Liver (tissue), 9 donors: ENCODE data around the gene ZXDB. TPM values are rescaled to one million over a fixed set of nuclear protein-coding genes. Genes with fewer than 3 reads are reported as not detected.

ENCODE experiments used
- DNase-seq: peaks from one replicate; pipeline ENCODE4 v3.0.0-alpha.2; 2017; ENCODE audit warnings: low spot score
- H3K27ac ChIP-seq, 2 donors: one replicate each; pipeline ENCODE4 v1.7.0; 2013; ENCODE audit warnings: inconsistent platforms in 2 of 2, low read length in 2 of 2, control low read depth in 1 of 2, low read depth in 1 of 2, mild to moderate bottlenecking in 1 of 2
- H3K27me3 ChIP-seq, 4 donors: one replicate each; pipeline versions ENCODE4 v1.6.1 to v1.7.0; 2013; ENCODE audit warnings: low read length in 3 of 4, inconsistent platforms in 1 of 4, mild to moderate bottlenecking in 1 of 4, moderate library complexity in 1 of 4; ENCODE audit not compliant: control insufficient read depth in 4 of 4, insufficient read depth in 4 of 4
- H3K36me3 ChIP-seq, 4 donors: one replicate each; pipeline versions ENCODE4 v1.6.1 to v1.7.0; 2013; ENCODE audit warnings: low read length in 3 of 4, mild to moderate bottlenecking in 3 of 4, low read depth in 1 of 4, moderate library complexity in 1 of 4; ENCODE audit not compliant: control insufficient read depth in 4 of 4, insufficient read depth in 3 of 4
- H3K4me1 ChIP-seq, 4 donors: one replicate each; pipeline versions ENCODE4 v1.6.1 to v1.7.0; 2013; ENCODE audit warnings: low read length in 3 of 4, mild to moderate bottlenecking in 3 of 4, moderate library complexity in 1 of 4; ENCODE audit not compliant: control insufficient read depth in 4 of 4, insufficient read depth in 4 of 4
- H3K4me3 ChIP-seq, 3 donors: one replicate each; pipeline versions ENCODE4 v1.6.1 to v1.7.0; 2013; ENCODE audit warnings: low read length in 3 of 3, control low read depth in 1 of 3, low read depth in 1 of 3, mild to moderate bottlenecking in 1 of 3
- H3K9ac ChIP-seq, 2 donors: one replicate each; pipeline ENCODE4 v1.7.0; 2013; ENCODE audit warnings: low read length in 2 of 2, mild to moderate bottlenecking in 2 of 2, moderate library complexity in 2 of 2, control low read depth in 1 of 2, low read depth in 1 of 2
- H3K9me3 ChIP-seq, 4 donors: one replicate each; pipeline versions ENCODE4 v1.6.1 to v1.7.0; 2013; ENCODE audit warnings: low read length in 3 of 4; ENCODE audit not compliant: control insufficient read depth in 4 of 4
- ATF3 ChIP-seq: IDR thresholded peaks from 2 replicates; pipeline ENCODE4 v1.6.1; 2016; ENCODE audit warnings: antibody characterized with exemption
- CTCF ChIP-seq: fragments of 150-350 bp; IDR thresholded peaks from 2 replicates; pipeline ENCODE4 v1.5.1; 2017; ENCODE audit warnings: improper control_type of control experiment, low read depth, low read length; ENCODE audit not compliant: missing input control
- EGR1 ChIP-seq, 2 donors: IDR thresholded peaks; 2 replicates each; pipeline ENCODE4 v1.6.1; 2016 to 2018; ENCODE audit warnings: antibody characterized with exemption in 2 of 2, low read depth in 2 of 2
- FOXA1 ChIP-seq: IDR thresholded peaks from 2 replicates; pipeline ENCODE4 v1.6.1; 2016; ENCODE audit warnings: antibody characterized with exemption
- FOXA2 ChIP-seq: IDR thresholded peaks from 2 replicates; pipeline ENCODE4 v1.6.1; 2016; ENCODE audit warnings: antibody characterized with exemption
- GABPA ChIP-seq, 2 donors: IDR thresholded peaks in 1 of 2; conservative IDR thresholded peaks in 1 of 2; 2 replicates each; pipeline ENCODE4 v1.6.1; 2016; ENCODE audit warnings: antibody characterized with exemption in 2 of 2, mild to moderate bottlenecking in 1 of 2, moderate library complexity in 1 of 2
- HNF4A ChIP-seq, 2 donors: conservative IDR thresholded peaks; 2 replicates each; pipeline ENCODE4 v1.6.1; 2016; ENCODE audit warnings: antibody characterized with exemption in 2 of 2, mild to moderate bottlenecking in 2 of 2
- HNF4G ChIP-seq: IDR thresholded peaks from 2 replicates; pipeline ENCODE4 v1.6.1; 2016; ENCODE audit warnings: antibody characterized with exemption
- JUND ChIP-seq, 2 donors: IDR thresholded peaks; 2 replicates each; pipeline ENCODE4 v1.6.1; 2016; ENCODE audit warnings: antibody characterized with exemption in 2 of 2
- MAX ChIP-seq: IDR thresholded peaks from 2 replicates; pipeline ENCODE4 v1.6.1; 2016; ENCODE audit warnings: antibody characterized with exemption
- NR2F2 ChIP-seq: IDR thresholded peaks from 2 replicates; pipeline ENCODE4 v1.6.1; 2016; ENCODE audit warnings: antibody characterized with exemption
- RAD21 ChIP-seq, 2 donors: IDR thresholded peaks; 2 replicates each; pipeline ENCODE4 v1.6.1; 2016; ENCODE audit warnings: antibody characterized with exemption in 2 of 2, mild to moderate bottlenecking in 2 of 2
- REST ChIP-seq: IDR thresholded peaks from 2 replicates; pipeline ENCODE4 v1.6.1; 2016; ENCODE audit warnings: antibody characterized with exemption, mild to moderate bottlenecking
- RXRA ChIP-seq, 2 donors: IDR thresholded peaks; 2 replicates each; pipeline ENCODE4 v1.6.1; 2017 to 2018; ENCODE audit warnings: antibody characterized with exemption in 2 of 2, mild to moderate bottlenecking in 1 of 2
- SP1 ChIP-seq: IDR thresholded peaks from 2 replicates; pipeline ENCODE4 v1.6.1; 2018; ENCODE audit warnings: antibody characterized with exemption, mild to moderate bottlenecking
- TAF1 ChIP-seq: conservative IDR thresholded peaks from 2 replicates; pipeline ENCODE4 v1.6.1; 2016; ENCODE audit warnings: antibody characterized with exemption, mild to moderate bottlenecking
- YY1 ChIP-seq: IDR thresholded peaks from 2 replicates; pipeline ENCODE4 v1.6.1; 2016; ENCODE audit warnings: antibody characterized with exemption, mild to moderate bottlenecking
- ZBTB33 ChIP-seq: IDR thresholded peaks from 2 replicates; pipeline ENCODE4 v1.6.1; 2016; ENCODE audit warnings: antibody characterized with exemption
- polyA plus RNA-seq, 2 donors: library from polyadenylated mRNA; stranded (reverse) in 1 of 2; unstranded in 1 of 2; fragments of 200-250 nt in 1 of 2; fragments of >200 nt in 1 of 2; fragmentation: Nextera tagmentation in 1 of 2; extraction: Ambion mirVana in 1 of 2; gene quantifications; one replicate each; pipeline versions ENCODE4 v1.2.1 to v1.2.3, GENCODE V29; 2013 to 2015
- total RNA-seq, 2 donors: library from RNA; depleted of rRNA; stranded (reverse); fragments of >200 nt; gene quantifications; one replicate each; pipeline ENCODE4 v1.2.3, GENCODE V29; 2014
- donor health status: healthy.
- donor health status: healthy.
- donor health status: healthy.
- donor health status: healthy.
- donor health status: healthy.

Gene ZXDB
- total and polyA plus RNA-seq, 4 donors: 2.4 to 11.0 (median 3.7) TPM

GRCh38 chrX:57643698-57644097 lies 51.9 kb downstream of the ZXDB start (continued):
- no peak for TF ChIP-seq YY1

GRCh38 chrX:57647020-57647419 lies 55.2 kb downstream of the ZXDB start:
- no peaks in the 10 kb centered on the region for H3K9me3 ChIP-seq
- no peaks in the 10 kb centered on the region for H3K27me3 ChIP-seq
- no peak for TF ChIP-seq FOXA2
- TF ChIP-seq TAF1: no peak
- TF ChIP-seq HNF4G: no peak
- TF ChIP-seq CTCF: no peak
- no peak for TF ChIP-seq RAD21 (IDR thresholded peaks at IDR 0.05)
- no peak for TF ChIP-seq YY1
- TF ChIP-seq EGR1 (IDR thresholded peaks at IDR 0.05; ENCODE audit: low read depth in 2 of 2): no peak
- TF ChIP-seq SP1: no peak
- TF ChIP-seq RXRA (IDR thresholded peaks at IDR 0.05): no peak
- TF ChIP-seq ATF3: no peak
- TF ChIP-seq REST: no peak
- no peak for TF ChIP-seq NR2F2
- TF ChIP-seq ZBTB33: no peak
- TF ChIP-seq HNF4A (conservative IDR thresholded peaks at IDR 0.05): no peak
- TF ChIP-seq JUND (IDR thresholded peaks at IDR 0.05): no peak
- no peak for TF ChIP-seq MAX
- no peak for TF ChIP-seq GABPA (IDR thresholded peaks at IDR 0.05 in 1 of 2, conservative IDR thresholded peaks at IDR 0.05 in 1 of 2)
- no peak for TF ChIP-seq FOXA1
- no peak overlapping the region for H3K9ac ChIP-seq
- H3K27ac ChIP-seq: no peak overlapping the region
- H3K36me3 ChIP-seq: no peaks in the 10 kb centered on the region
- no peak for DNase-seq
- H3K4me3 ChIP-seq: no peak overlapping the region
- H3K4me1 ChIP-seq: peaks cover 0 to 2% (median 0%) of the 10 kb centered on the region in 4 donors

Other genes starting within 250 kb of the ZXDB start
- gene NLRP2B, start 88.2 kb downstream of the ZXDB start, total RNA-seq: not detected
- under 1 TPM in 1 of 2 donors, not detected in 1; 0.19 TPM for gene NLRP2B, start 88.2 kb downstream of the ZXDB start, polyA plus RNA-seq